NAMALWA (cell line): Measurements from ENCODE around the gene ZDHHC1.
A peak's percentile ranks its signal among the peaks of the same experiment; 100 is the strongest.
"Not testable (repeated sequence)": the region's sequence is repeated elsewhere in the genome, so short reads cannot be mapped to it uniquely, and the experiment has no call there.

ENCODE experiments used
- DNase-seq: peaks from one replicate; pipeline ENCODE4 v3.0.0-alpha.2; 2015; ENCODE audit warnings: low spot score

ZDHHC1 gene

DNA sequence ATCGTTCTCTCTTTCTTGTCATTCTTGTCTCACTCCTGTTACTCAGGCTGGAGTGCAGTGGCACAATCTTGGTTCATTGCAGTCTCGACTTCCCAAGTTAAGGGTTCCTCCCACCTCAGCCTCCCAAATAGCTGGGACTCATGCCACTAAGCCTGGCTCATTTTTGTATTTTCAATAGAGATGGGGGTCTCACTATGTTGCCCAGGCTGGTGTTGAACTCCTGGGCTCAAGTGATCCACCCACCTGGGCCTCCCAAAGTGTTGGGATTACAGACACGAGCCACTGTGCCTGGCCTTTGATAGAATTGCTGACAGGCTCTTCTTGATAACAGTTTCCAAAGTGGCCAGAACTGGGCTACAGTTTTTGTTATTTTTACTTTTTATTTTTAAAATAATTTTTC is 55.2 kb downstream of the ZDHHC1 start:
- no peak for DNase-seq

DNA sequence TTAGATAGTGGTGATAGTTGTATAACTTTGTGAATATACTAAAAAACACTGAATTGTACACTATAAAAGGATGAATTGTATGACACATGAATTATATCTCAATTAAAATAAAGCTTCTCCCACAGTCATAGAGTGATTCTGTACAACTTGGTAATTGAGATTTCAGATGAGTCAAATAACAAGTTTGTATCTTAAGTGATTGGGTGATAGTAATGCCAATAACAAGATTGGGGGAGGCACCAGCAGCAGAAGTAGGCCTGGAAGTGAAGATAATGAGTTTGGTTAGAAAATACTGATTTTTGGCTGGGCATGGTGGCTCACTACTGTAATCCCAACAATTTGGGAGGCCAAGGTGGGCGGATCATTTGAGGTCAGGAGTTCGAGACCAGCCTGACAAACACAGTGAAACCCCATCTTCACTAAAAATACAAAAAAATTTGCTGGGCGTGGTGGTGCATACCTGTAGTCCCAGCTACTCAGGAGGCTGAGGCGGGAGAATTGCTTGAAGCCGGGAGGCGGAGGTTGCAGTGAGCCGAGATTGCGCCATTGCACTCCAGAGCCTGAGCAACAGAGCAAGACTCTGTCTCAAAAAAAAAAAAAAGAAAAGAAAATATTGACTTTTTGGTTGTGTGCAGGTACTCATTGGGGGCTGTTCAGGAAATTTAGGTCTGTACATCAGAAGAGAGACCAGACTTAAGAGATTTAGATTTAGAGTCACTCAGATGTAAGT is 56.6 kb downstream of the ZDHHC1 start:
- not testable (repeated sequence) for DNase-seq

DNA sequence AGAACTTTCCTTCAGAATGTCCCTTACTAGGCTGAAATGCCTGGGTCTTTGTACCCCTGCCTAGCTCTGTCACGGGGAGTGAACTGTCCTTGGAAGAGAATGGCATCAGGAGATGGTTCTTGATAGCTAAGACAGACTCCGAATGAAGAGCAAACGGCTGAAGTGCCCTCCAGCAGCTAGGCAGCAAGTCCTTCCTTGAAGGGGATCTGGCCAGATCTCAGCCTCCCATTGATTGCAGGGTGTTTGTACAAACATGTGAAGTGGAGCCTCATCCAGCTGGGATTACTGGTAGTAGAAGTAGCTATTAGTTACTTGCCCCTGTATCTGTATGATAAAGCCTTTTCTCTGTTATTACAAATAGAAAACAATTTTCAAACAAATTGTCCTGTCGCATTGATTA is 58.7 kb downstream of the ZDHHC1 start:
- no peak for DNase-seq

DNA sequence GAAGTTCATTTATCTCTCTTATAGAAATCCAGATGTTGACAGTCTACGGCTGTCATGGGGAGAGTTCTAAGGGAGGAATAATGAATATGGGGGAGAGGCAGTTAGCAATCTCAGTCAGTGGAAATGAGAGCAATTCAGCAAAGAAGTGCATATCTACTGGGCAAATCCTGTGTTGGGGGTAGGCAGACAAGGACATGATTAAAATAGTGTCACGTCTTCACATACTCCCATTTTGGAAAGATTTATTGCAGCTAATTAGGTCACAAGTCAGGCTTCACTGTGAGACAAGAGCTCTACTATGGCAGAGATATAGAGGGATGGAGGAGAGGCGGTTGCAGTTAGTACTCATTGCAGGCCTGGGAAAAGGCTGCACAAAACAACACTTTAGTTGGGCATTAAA is 59.9 kb downstream of the ZDHHC1 start:
- no peak for DNase-seq

- not testable (repeated sequence) for DNase-seq
Measured at GRCh38 chr16:67352463-67352862, 63.8 kb downstream of the ZDHHC1 start.

DNA sequence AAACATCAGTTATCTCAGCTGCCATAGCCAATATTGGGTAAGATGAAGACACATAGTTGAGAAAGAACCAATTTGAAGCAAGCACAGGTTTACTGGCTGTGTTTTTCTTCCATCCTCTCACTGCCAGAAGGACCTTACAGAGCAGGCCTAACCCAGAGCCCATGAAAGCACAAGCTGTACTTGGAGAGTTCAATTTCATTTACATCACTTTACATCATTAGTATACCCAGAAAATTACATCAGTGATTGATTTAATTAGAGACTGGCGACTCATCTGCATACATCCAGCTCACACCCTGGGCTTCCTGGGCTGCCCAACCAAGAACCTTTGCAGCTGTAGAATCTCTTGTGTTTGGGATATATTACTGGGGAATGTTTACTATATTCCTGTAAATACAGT is 66.0 kb downstream of the ZDHHC1 start:
- no peak for DNase-seq

- peak; percentile 75 for DNase-seq
Measured at GRCh38 chr16:67349172-67349571, 67.1 kb downstream of the ZDHHC1 start.

- no peak for DNase-seq
Measured at GRCh38 chr16:67346341-67346740, 69.9 kb downstream of the ZDHHC1 start.

DNA sequence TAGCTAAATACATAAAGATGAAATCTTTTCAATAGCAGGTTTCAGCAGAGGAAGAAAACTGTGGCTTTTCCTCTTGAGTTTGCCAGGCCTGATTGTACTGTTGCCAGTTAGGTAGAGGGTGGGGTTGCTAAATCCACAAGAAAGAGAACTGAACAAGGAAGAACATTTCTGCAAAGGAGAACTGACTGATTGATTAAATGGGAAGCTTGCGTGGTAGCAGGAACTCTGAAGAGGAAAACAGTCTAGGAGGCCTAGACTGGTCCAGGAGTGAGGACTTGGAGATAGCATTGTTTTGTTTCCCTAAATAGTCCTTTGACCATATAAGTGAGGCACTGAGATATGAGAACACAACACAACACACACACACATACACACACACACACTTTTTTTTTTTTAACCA is 70.9 kb downstream of the ZDHHC1 start:
- no peak for DNase-seq
